Measurements from ENCODE around the gene GPC5.

Gene GPC5

GRCh38 chr13:91544723-91545122, 146.3 kb downstream of the GPC5 start:
- no peak for DNase-seq

GRCh38 chr13:91546900-91547299, 148.5 kb downstream of the GPC5 start:
- DNase-seq, result no peak

- no peak for DNase-seq
Measured at GRCh38 chr13:91553584-91553983, 155.2 kb downstream of the GPC5 start.

GRCh38 chr13:91554101-91554500, 155.7 kb downstream of the GPC5 start:
- no peak for DNase-seq

GRCh38 chr13:91557328-91558090, 159.1 kb downstream of the GPC5 start:
- DNase-seq, result no peak

- DNase-seq, result no peak
Measured at GRCh38 chr13:91563799-91564198, 165.4 kb downstream of the GPC5 start.

GRCh38 chr13:91564396-91564795, 166.0 kb downstream of the GPC5 start:
- DNase-seq, result no peak

GRCh38 chr13:91565296-91565695, 166.9 kb downstream of the GPC5 start:
- no peak for DNase-seq

GRCh38 chr13:91567485-91568207, 169.2 kb downstream of the GPC5 start:
- DNase-seq, result no peak

- DNase-seq, result no peak
Measured at GRCh38 chr13:91571681-91572080, 173.3 kb downstream of the GPC5 start.

GRCh38 chr13:91572439-91572838, 174.0 kb downstream of the GPC5 start:
- no peak for DNase-seq

GRCh38 chr13:91572944-91573598, 174.7 kb downstream of the GPC5 start:
- DNase-seq, result no peak

- DNase-seq, result no peak
Measured at GRCh38 chr13:91574766-91575165, 176.3 kb downstream of the GPC5 start.

GRCh38 chr13:91576590-91576989, 178.2 kb downstream of the GPC5 start:
- no peak for DNase-seq

- no peak for DNase-seq
Measured at GRCh38 chr13:91579320-91579719, 180.9 kb downstream of the GPC5 start.

GRCh38 chr13:91580749-91581148, 182.3 kb downstream of the GPC5 start:
- no peak for DNase-seq

- DNase-seq, result no peak
Measured at GRCh38 chr13:91586609-91587008, 188.2 kb downstream of the GPC5 start.

- DNase-seq, result no peak
Measured at GRCh38 chr13:91588541-91588940, 190.1 kb downstream of the GPC5 start.

GRCh38 chr13:91592056-91593014, 193.9 kb downstream of the GPC5 start:
- no peak for DNase-seq

- no peak for DNase-seq
Measured at GRCh38 chr13:91593456-91593855, 195.0 kb downstream of the GPC5 start.

GRCh38 chr13:91594061-91594460, 195.6 kb downstream of the GPC5 start:
- DNase-seq, result no peak

GRCh38 chr13:91595677-91596076, 197.3 kb downstream of the GPC5 start:
- no peak for DNase-seq

- no peak for DNase-seq
Measured at GRCh38 chr13:91596842-91597241, 198.4 kb downstream of the GPC5 start.
